Adipose tissue (tissue), 3 donors: ENCODE data around the gene SMIM10. TPM values are rescaled to one million over a fixed set of nuclear protein-coding genes. Genes with fewer than 3 reads are reported as not detected.
"Not testable (repeated sequence)": the region's sequence is repeated elsewhere in the genome, so short reads cannot be mapped to it uniquely, and the experiment has no call there.

Experiments used
- H3K27ac ChIP-seq: one replicate; pipeline ENCODE4 v1.5.1; 2013; ENCODE audit warnings: low read depth, low read length
- WGBS, 3 donors: extraction: QIAGEN DNeasy Blood & Tissue Kit; methylation state at CpG; one replicate each; pipeline ENCODE4 v1.1.7; 2013; 5-methylcytosine and 5-hydroxymethylcytosine counted together
- polyA plus RNA-seq, 3 donors: library from polyadenylated mRNA; stranded (reverse); fragments of 200-250 nt; gene quantifications; one replicate each; pipeline ENCODE4 v1.2.3, GENCODE V29; 2013
- donor health status: healthy with polysubstance abuse.
- donor health status: Bipolar disorder and iron deficiency.
- donor health status: healthy.

SMIM10 gene
- polyA plus RNA-seq, 3 donors = 2.9 to 29.8 (median 11.0) TPM

GRCh38 chrX:135006187-135006586, 15.4 kb downstream of the SMIM10 start:
- WGBS, 3 donors = 71 to 89% (median 83%) methylated on average over 4 of the region's 4 CpGs
- H3K27ac ChIP-seq = no peak overlapping the region

GRCh38 chrX:135009057-135009610, 18.3 kb downstream of the SMIM10 start:
- no peak overlapping the region for H3K27ac ChIP-seq
- 78 to 100% (median 93%) methylated on average over 1 of the region's 1 CpG for WGBS, 3 donors

GRCh38 chrX:135009838-135010237, 19.0 kb downstream of the SMIM10 start:
- H3K27ac ChIP-seq = no peak overlapping the region
- 53 to 78% (median 71%) methylated on average over 4 of the region's 4 CpGs for WGBS, 3 donors

- 65 to 85% (median 71%) methylated on average over 4 of the region's 4 CpGs for WGBS, 3 donors
- H3K27ac ChIP-seq = no peak overlapping the region
These were observed 20.1 kb downstream of the SMIM10 start for GRCh38 chrX:135010921-135011320.

- H3K27ac ChIP-seq = no peak overlapping the region
- 67 to 88% (median 70%) methylated on average over 2 of the region's 2 CpGs for whole genome bisulfite sequencing, 3 donors
These were observed 24.9 kb downstream of the SMIM10 start for GRCh38 chrX:135015523-135016245.

- 71 to 94% (median 92%) methylated on average over 8 of the region's 8 CpGs for WGBS, 3 donors
These were observed 29.1 kb downstream of the SMIM10 start for GRCh38 chrX:135019890-135020289.

GRCh38 chrX:135023791-135024190, 33.0 kb downstream of the SMIM10 start:
- 67 to 96% (median 84%) methylated on average over 6 of the region's 6 CpGs for WGBS, 3 donors
- H3K27ac ChIP-seq = not testable (repeated sequence)

More at GRCh38 chrX:135019890-135020289, 29.1 kb downstream of the SMIM10 start:
- not testable (repeated sequence) for H3K27ac ChIP-seq

GRCh38 chrX:135024526-135024925, 33.7 kb downstream of the SMIM10 start:
- H3K27ac ChIP-seq = no peak overlapping the region

GRCh38 chrX:135030207-135030963, 39.6 kb downstream of the SMIM10 start:
- WGBS, 3 donors = 70 to 88% (median 74%) methylated on average over 9 of the region's 9 CpGs

More at GRCh38 chrX:135024526-135024925, 33.7 kb downstream of the SMIM10 start:
- 54 to 95% (median 78%) methylated on average over 6 to 9 of the region's 9 CpGs for WGBS, 3 donors

GRCh38 chrX:135041149-135042123, 50.6 kb downstream of the SMIM10 start:
- not testable (repeated sequence) for H3K27ac ChIP-seq
- 84 to 96% (median 94%) methylated on average over 3 of the region's 3 CpGs for WGBS, 3 donors

More at GRCh38 chrX:135030207-135030963, 39.6 kb downstream of the SMIM10 start:
- not testable (repeated sequence) for H3K27ac ChIP-seq

Other genes with a start within 250 kb of the SMIM10 start
- gene PABIR2, start 193.8 kb upstream of the SMIM10 start, polyA plus RNA-seq = 10 to 100 TPM in 2 of 3 donors, 1 to 10 TPM in 1; 7.0 to 19.9 (median 10.1) TPM
- gene MOSPD1, start 75.7 kb upstream of the SMIM10 start, polyA plus RNA-seq = 1 to 10 TPM; 4.9 to 5.8 (median 5.5) TPM
- gene RTL8B, start 31.6 kb downstream of the SMIM10 start, polyA plus RNA-seq = 10 to 100 TPM in 2 of 3 donors, 1 to 10 TPM in 1; 3.5 to 17.2 (median 15.7) TPM
- 100 to 1,000 TPM in 2 of 3 donors, 10 to 100 TPM in 1; 42.9 to 197 (median 170) TPM for gene RTL8C, start 41.4 kb downstream of the SMIM10 start, polyA plus RNA-seq
- 100 to 1,000 TPM in 1 of 3 donors, 10 to 100 TPM in 2; 35.2 to 111 (median 76.5) TPM for gene RTL8A, start 61.1 kb downstream of the SMIM10 start, polyA plus RNA-seq
- gene SMIM10L2B, start 107.7 kb downstream of the SMIM10 start, polyA plus RNA-seq = 1 to 10 TPM in 1 of 3 donors, under 1 TPM in 2; 0.85 to 1.2 (median 0.98) TPM
- not detected for gene ETDB, start 129.5 kb downstream of the SMIM10 start, polyA plus RNA-seq
- gene CT55, start 180.4 kb downstream of the SMIM10 start, polyA plus RNA-seq = not detected